K562 (cell line): Measurements from ENCODE around the gene RAB5B. TPM values are rescaled to one million over a fixed set of nuclear protein-coding genes. Genes with fewer than 3 reads are reported as not detected.
A peak's percentile ranks its signal among the peaks of the same experiment; 100 is the strongest.

Experiments
- CBFB ChIP-seq: sonication (generic); formaldehyde crosslinking; IDR thresholded peaks from 2 replicates; pipeline ENCODE4 v1.4.0; 2020; ENCODE audit warnings: mild to moderate bottlenecking, missing genetic modification reagents
- CEBPZ ChIP-seq: fragments of 150-350 bp; IDR thresholded peaks from 2 replicates; pipeline ENCODE4 v1.6.1; 2014; ENCODE audit warnings: low read depth, mild to moderate bottlenecking, low read length, borderline replicate concordance
- DNMT1 ChIP-seq: fragments of 450-650 bp; IDR thresholded peaks from 2 replicates; pipeline ENCODE4 v1.6.1; 2016; ENCODE audit warnings: antibody characterized with exemption, mild to moderate bottlenecking
- NEUROD1 ChIP-seq: fragments of 150-350 bp; IDR thresholded peaks from 2 replicates; pipeline ENCODE4 v1.6.1; 2014; ENCODE audit warnings: borderline replicate concordance, low read length, low read depth; ENCODE audit not compliant: partially characterized antibody
- NFYB ChIP-seq: IDR thresholded peaks from 2 replicates; pipeline ENCODE4 v1.6.1; 2011; ENCODE audit warnings: mild to moderate bottlenecking, moderate library complexity; ENCODE audit not compliant: insufficient read length; ENCODE audit errors: extremely low read depth
- PREB ChIP-seq: sonication (generic); formaldehyde crosslinking; IDR thresholded peaks from 2 replicates; pipeline ENCODE4 v1.8.1; 2023; ENCODE audit warnings: mild to moderate bottlenecking, missing genetic modification reagents
- RERE ChIP-seq: sonication (generic); formaldehyde crosslinking; IDR thresholded peaks from 2 replicates; pipeline ENCODE4 v1.8.0; 2023; ENCODE audit warnings: missing genetic modification reagents, mild to moderate bottlenecking, borderline replicate concordance
- SRSF7 ChIP-seq: fragments of 200-400 bp; formaldehyde crosslinking; optimal IDR thresholded peaks from 2 replicates; pipeline ENCODE3; 2017; ENCODE audit warnings: mild to moderate bottlenecking, low read depth, low read length
- TRIM28 ChIP-seq: fragments of 450-650 bp; IDR thresholded peaks from 2 replicates; pipeline ENCODE4 v1.6.1; 2017
- ZFP91 ChIP-seq: sonication (generic); formaldehyde crosslinking; IDR thresholded peaks from 2 replicates; pipeline ENCODE4 v1.8.0; 2022; ENCODE audit warnings: mild to moderate bottlenecking, missing genetic modification reagents
- ZNF184 ChIP-seq: sonication (generic); formaldehyde crosslinking; IDR thresholded peaks from 2 replicates; pipeline ENCODE4 v1.5.0; 2020; ENCODE audit warnings: missing genetic modification reagents
- ZNF398 ChIP-seq: fragments of 250-450 bp; sonication (Bioruptor Pico); IDR thresholded peaks from 2 replicates; pipeline ENCODE4 v1.8.0; 2021; ENCODE audit warnings: moderate library complexity, mild to moderate bottlenecking, inconsistent platforms
- polyA plus RNA-seq, 8 experiments: library from polyadenylated mRNA; depleted of rRNA in 4 of 8; stranded (reverse) in 5 of 8; unstranded in 3 of 8; fragments of >200 nt; fragmentation: Nextera tagmentation in 2 of 8; fragmentation: Illumina TruSeq in 1 of 8; extraction: Ambion mirVana in 2 of 8; extraction: Trizol in 1 of 8; gene quantifications; 2 replicates each; pipeline versions ENCODE4 v1.2.1 to v1.2.3, GENCODE V29; 2011 to 2014; ENCODE audit warnings: inconsistent platforms in 1 of 8, missing spikeins in 1 of 8
- total RNA-seq, 7 experiments: library from RNA; depleted of rRNA in 6 of 7; stranded (reverse); fragments of >200 nt in 6 of 7; fragmentation: Illumina TruSeq in 2 of 7; extraction: Trizol in 2 of 7; gene quantifications; 2 replicates each; pipeline versions ENCODE4 v1.2.1 to v1.2.3, GENCODE V29; 2011 to 2021; ENCODE audit warnings: low replicate concordance in 1 of 7

Gene RAB5B
- total and polyA plus RNA-seq, 9 of the 15 experiments (the other 6 are each of a cell fraction or from before 2014, with no cell fraction given): 6.8 to 73.8 (median 25.2) TPM

- TF ChIP-seq ZNF398 (CRISPR knock-in tag) (no peak), ZNF184 (CRISPR knock-in tag) (no peak), RERE (no peak), ZFP91 (peak; percentile 74), DNMT1 (peak; percentile 92; the same call in 1 of the 2 replicates), CBFB (CRISPR knock-in tag) (no peak), TRIM28 (peak; percentile 74; the same call in 1 of the 2 replicates), PREB (CRISPR knock-in tag) (no peak), SRSF7 (no peak), NFYB (no peak), CEBPZ (no peak), NEUROD1 (no peak)
These were observed 67.9 kb downstream of the RAB5B start, which contains the start of gene RPS26 (continued) for GRCh38 chr12:56041552-56042429.
